ENCODE results near the gene TLL1.

Gene TLL1

DNA sequence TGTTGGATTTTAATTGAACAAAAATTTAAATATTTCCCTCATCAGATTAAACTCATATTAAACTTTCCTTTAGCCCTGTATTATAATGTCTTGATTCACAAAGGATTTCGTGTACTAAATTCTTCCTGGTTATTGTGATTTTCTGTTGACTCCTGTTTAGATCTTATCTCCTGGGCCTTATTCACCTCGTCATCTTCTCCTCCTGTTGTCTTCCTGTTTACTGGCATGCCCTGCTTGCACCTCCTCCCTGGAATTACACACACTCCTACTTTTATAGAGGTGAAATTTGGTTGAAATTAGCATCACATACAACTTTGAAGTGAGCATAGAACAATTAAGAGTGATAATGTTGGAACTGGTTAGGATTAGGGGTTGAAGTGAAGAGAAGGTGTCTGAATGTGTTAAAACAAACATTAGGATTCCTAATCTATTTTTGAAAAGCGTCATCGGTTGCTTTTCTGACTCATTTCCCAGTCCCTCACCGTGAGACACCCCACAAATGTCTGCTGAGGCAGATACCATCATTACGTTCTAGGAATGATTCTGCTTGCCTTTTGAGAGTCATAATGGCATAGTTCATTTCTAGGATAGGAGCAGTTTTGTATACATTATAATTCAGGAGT is 32.5 kb downstream of the TLL1 start:
- no peak for DNase-seq

DNA sequence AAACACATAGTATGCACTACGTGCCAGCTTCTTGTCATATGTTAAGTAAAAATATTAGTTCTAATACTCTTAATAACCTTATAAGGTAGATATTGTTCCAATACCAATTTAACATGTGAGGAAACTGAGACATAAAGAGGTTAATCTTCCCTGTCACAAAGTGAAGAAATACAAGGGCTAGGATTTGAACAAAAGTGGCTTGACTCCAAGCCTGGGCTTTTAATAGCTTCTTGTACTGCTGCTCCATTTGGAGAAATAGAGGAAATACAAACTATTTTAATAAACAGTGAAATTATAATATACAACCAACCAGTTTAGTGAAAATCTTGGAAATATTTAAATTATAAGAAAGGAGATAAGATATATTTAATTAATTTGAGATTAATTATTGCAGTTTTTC is 33.2 kb downstream of the TLL1 start:
- DNase-seq, result no peak

DNA sequence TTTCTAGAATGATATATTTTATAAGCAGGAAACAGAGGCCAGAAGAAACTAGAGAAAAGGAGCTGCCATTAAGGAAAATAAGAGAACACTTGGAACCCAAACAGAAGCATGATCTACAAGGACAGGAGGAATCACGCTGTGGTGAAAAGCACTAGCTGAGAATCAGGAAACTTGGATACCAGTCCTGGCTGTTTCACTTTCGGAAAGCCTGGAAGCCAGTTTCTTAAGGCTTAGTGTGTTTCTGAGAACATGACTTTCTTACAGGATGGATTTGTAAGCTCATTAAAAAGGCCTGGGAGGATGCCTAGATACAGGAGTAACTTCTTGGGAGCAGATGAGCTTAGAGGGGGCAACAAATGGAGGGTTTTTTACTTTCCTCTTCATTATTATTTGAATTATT is 36.9 kb downstream of the TLL1 start:
- DNase-seq, result no peak

DNA sequence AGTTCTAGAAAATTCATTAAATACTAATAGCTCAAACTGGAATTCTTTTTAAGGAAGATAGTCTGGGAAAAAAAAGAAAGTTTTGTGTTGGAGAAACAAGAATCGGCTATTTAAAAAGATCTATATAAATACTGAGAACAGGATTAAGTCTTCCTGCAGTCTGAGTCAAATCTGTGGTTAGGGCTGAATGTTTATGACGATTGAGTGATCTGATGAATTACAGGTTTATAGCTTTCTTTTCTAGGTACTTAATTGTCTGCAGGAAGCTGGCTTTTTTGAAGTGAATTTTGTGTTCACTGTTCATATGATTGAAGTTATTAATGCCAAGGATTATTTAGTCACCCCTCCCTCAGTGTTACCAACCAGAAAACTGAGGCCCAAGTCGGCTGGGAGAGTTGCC is 42.2 kb downstream of the TLL1 start:
- no peak for DNase-seq

DNA sequence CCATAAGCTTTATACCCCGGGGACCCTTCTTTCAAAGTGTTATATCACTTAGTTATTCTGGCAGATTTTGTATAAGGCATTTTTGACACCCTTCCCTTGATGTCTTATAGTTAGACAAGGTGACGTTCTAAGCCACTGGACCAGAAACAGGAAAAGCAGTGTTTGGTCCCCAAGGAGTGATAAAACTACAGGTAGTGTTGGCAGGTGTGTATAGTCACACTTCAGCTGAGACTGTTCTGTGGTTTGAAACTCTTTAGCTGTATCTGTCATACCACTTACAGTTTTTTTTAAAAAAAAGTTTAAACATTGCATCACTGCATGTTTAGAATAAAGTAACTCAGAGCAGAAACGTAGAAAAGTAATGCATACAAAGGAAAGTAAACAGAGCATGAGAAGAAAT is 48.5 kb downstream of the TLL1 start:
- DNase-seq, result no peak

DNA sequence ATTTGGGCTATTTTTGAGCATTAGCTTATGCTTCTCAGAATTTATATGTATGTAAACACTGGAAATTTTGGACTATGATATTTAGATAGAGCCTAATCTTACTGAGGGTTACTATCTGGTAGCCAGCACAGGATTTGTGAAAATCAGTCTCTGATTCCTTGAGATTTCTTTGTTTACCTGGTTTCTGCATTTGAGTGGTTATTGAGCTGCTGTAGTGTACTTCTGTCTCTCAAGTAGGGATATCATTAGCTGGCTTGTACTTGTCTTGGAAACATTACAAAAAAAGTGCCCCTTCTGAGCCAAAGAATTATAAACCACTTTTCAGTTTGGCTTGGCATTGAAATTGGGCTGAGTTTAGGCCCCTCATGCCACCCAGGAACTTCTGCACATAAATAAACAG is 49.7 kb downstream of the TLL1 start:
- no peak for DNase-seq

DNA sequence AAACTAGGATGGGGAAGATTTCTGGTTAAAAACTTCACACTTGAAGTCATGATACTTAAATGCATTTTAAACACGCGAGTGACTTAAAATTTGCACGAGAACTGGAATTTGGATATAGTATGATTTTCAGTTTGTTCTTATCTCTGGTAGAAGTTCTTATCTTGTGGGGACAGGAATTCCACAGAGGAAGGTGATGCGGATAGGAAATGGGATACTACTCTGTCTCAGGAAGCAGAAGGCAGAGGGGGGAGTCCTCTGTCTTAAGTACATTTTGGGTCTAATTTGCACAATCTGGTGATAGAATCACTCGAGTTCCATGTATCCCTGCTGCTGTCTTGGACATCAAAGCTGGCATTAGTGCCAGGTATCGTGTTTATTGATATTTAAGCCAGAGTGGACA is 53.3 kb downstream of the TLL1 start:
- DNase-seq, result no peak

DNA sequence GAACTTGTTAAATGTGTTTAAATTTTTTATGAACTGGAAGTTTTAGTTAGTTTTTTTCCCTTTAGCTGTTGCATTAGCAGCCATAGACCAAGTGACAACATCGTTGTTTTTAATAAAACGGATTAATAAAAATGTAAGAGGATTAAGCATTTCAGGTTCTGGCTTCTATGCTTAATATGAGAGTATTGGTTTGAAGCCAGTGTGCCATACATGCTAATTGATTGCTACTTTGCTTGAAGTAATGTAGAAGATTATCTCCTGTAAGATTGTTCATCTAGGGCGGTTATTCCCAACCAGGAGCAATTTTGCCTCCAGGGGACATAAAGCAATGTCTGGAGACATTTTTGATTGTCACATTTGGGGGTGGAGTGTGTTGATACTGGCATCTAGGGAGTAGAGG is 54.3 kb downstream of the TLL1 start:
- DNase-seq, result no peak

DNA sequence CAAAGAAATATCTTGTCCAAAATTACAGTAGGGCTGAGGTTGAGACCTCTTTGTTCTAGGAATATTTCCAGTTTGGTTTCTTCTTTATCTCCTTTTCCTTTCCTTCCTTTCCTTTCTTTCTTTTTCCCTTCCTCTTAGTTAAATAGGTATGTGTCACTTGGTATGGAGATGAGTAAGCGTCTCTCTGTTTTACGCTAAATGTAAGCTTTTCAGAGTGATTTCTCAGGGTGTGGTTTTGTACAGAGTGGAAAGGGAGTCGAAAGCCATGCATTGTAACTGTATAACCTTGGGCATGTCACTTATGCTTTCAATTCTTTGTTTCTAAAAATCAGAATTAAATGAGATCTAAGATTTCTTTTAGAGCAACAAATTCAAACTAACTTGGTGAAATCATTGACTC is 54.8 kb downstream of the TLL1 start:
- DNase-seq, result no peak

DNA sequence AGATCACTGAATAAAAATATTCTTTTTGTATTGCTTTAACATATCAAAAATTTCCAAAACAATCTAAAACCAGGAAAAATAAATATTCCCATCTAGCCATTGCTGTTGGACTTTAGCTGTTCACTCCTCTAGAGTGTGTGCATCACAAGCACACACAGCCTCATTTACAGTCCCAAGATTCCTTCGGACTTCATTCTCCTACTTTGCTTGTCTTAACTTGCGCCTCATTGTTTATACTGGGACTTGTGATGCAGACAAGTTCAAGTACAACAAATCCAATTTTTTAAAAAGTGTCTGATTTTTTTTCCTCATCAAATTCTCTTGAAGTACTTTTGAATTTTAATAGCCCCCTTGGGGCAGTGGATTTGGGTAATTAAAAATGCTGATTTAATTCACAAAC is 55.6 kb downstream of the TLL1 start:
- no peak for DNase-seq

DNA sequence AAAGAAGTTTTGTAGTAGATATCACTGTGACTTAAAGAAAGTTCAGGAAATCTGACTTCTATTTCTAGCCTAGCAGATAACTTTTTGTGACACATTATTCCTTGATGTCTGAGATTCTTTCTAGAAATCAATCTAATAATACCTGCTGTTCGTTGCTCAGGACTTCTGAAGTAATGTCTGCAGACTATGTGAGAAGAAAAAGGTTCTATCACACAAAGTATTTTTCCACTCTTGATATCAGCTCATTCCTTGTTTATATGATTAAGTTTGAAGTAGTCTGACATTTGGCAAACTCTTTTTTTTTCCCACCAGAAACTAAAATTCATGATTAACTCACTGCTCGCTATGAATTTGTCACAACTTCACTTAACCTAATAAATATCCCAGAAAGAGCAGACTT is 56.6 kb downstream of the TLL1 start:
- no peak for DNase-seq

DNA sequence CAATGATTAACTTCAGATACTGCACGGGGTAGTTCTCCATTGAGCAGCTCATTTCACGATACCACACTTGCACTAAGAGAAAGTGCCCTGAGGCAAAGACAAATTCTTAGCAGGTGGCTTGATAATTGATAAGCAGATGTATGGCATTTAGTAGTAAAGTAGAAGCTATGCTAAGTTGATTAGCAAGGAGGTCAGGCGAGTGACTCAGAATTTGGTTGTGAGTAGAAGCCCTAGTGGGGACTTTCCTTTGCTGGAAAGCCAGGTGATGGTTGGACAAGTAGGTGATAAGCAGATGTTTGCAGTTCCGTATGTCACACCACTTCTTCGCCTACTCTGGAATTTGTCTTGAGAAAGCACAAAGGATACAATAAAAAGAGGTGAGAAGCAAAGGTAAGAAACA is 58.7 kb downstream of the TLL1 start:
- no peak for DNase-seq

DNA sequence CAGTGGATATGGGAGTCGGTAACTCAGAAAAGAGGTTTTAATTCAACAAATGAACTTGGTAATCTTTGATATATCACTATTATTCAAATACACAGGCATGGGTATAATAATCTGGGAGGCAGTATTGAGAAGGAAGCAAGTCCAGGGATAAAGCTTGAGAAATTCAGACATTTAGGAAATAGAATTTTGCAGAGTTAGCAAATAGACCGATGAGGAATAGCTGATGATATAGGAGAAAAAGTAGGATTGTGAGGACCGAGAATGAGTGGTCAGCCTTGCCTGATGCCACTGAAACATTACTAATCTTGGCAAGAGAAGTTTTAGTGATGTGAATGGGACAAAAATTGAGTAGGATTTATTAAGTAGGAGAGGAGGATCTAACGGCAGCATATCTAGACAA is 71.9 kb downstream of the TLL1 start:
- DNase-seq, result no peak

DNA sequence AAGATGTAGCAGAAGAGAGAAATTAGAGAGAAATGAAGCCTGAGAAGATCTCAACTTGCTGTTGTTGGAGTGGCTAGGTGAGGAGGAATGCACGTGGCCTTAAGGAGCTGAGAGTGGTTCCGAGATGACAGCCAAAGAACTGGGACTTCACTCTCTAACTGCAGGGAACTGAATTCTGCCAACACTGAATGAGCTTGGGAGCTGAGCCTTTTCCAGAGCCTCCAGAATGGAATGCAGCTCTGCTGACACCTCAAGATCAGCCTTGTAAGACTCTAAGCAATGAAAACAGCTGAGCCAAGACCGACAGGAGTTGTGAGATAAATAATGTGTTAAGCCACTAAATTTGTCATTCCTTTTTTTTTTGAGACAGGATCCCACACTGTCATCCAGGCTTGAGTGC is 73.0 kb downstream of the TLL1 start:
- no peak for DNase-seq

DNA sequence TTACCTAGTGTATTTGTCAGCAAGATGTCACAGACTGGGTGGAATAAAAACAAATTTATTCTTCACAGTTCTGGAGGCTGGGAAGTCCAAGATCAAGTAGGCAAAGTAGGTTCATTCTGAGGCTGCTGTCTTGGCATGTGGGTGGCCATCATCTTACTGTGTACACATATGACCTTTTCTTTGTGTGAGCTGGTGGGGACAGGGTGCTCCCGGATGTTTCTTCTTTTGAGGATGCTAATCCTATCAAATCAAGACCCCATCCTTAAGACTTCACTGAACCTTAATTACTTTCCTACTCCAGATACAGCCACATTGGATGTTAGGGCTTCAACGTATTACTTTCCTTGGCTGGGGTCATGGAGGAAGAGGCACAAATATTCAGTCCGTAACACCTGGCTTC is 74.0 kb downstream of the TLL1 start:
- DNase-seq, result no peak

DNA sequence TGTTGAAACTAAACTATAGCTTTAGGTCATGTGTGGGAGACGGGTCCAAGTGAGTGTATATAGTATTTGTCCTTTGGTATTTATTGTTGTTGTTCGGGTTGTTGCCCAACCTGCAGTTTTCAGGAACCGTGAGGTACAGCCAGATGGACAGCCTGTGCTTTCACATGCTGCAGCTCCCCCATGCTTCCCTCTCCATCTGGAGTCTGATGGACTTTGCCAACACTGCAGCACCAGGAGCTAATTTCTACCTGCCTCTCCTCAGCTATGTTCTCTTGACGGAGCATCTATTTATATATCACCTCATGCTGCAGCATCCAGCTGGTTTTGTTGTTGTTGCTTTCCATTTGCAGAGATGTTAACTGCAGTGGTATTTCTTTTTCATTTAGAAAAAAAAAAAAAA is 80.1 kb downstream of the TLL1 start:
- DNase-seq, result no peak

DNA sequence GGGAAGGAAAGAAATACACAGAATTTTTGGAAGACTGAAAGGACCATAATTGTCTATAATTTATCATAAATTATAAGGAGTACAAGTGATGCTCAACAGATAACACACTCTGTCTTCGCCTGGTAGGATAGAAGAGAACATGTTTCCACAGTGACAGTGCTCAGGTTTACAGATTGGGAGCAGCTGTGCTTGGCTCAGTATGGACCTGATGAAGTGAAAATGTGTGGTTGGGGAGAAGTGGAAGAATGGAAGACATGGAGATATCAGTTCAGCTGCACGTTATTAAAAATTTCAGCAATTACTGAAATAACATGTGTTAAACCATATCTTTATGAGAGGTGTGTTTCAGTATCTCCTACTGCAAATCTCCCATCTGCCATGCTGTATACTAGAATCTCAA is 90.6 kb downstream of the TLL1 start:
- no peak for DNase-seq

DNA sequence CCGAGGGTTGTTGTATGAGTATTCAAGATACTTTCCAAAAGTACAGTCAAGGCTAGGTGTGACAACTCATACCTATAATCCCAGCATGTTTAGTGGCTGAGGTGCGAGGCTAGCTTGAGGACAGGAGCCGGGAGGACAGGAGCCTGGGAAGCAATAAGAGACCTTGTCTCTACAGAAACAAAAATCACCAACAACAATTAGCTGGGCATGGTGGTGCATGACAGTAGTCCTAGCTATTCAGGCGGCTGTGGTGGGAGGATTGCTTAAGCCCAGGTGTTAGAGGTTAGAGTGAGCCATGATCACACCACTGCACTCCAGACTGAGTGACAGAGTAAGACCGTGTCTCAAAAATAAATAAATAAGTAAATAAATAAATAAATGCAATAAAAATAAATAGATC is 91.6 kb downstream of the TLL1 start:
- no peak for DNase-seq

DNA sequence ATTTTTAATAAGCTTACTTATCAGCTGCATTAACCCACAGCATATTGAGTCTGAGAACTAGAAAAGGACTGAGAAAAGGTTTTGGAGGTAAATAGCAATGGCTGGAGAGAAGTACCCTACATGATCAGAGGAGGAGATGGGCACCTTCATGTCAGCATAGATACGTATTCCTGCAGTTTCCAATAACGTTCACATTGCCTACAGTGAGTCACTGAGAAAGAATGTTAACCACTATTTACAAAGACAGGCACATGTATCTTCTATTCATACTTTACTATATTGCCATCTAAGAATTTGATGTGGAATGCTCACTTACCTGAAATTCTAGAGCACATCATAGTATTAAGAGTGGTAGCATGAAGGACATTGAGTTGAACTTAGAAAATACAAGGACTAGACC is 92.5 kb downstream of the TLL1 start:
- no peak for DNase-seq

DNA sequence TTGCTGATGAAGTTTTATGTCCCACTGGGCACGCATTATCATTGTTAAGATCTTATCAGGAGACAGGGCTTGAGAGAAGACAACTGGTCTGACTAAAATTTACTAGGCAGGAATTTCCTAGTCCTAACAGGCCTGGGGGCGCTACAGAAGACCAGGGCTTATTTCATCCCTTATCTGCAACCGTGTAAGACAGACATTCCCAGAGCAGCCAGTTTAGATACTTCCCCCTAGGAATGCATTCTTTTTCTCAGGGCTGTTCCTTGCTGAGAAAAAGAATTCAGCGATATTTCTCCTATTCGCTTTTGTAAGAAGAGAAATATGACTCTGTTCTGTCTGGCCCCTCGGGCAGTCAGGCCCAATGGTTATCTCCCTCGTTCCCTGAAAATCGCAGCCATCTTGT is 93.8 kb downstream of the TLL1 start:
- no peak for DNase-seq

DNA sequence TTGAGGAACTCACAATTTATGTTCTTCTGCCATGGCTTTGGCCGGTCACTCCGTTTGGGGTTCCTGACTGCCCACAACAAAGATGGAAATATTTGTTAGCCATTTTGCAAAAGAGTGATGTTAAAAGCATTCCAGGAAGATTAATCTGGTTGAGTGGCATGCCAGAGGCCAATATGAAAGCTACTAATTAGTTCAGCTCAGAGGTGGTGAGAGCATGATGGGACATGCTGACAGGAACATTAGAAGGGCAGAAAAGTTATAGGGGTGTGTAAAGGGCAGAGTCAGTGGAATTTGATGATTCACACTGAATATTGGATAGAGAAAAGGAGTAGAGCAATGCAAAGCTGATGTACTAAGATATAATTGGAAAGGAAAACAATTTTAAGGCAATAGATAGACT is 94.4 kb downstream of the TLL1 start:
- DNase-seq, result no peak

DNA sequence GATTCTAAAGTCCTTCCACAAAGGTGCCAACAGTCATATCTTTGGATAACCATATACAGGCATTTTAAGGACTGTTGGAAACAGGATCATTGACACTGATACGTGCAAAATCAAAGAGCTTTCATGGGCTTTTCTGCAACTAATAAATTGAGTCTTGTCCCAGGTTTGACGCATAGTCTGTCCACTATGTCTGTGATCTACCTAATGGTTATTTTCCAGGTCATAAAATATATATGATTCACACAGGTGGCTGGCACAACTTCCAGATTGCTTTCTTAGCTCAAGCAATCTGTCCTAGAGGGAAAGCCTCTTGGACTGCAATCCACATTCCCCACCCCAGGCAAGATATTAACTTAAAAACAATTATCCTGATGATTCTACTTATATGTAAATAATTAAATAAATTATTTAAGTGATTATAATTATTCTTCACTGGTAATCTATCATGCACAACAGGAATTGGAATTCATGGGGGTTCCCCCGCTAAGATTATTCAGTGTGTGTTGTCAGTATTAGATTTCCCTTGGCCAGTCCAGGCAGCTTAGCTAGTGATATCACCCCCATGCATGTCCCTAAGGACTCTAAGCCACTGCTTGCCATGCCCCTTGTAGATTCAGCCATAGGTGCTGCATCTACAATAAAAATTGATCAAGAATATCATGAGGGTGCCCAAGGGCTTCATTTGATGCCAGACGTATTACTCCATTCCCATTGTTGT is 97.8 kb downstream of the TLL1 start:
- DNase-seq, result no peak

DNA sequence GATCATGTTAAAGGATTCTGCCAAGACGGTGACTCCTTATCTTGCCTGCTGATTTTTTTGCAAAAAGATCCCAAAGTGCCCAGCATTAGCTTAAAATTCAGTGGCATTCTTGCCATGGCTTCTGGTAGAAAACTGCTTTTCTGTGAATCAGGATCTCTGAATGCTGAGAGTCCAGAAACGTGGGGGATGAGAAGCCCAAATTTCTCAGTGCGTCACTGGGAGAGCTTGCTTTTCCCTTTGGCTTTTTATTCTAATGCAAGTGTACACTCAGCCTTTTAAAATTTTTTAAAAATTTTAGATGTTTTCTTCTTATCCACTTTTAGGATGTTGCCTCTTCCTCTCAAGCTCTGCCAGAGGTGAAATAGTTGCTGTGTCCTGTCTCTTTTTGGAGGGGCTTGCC is 98.4 kb downstream of the TLL1 start:
- no peak for DNase-seq

DNA sequence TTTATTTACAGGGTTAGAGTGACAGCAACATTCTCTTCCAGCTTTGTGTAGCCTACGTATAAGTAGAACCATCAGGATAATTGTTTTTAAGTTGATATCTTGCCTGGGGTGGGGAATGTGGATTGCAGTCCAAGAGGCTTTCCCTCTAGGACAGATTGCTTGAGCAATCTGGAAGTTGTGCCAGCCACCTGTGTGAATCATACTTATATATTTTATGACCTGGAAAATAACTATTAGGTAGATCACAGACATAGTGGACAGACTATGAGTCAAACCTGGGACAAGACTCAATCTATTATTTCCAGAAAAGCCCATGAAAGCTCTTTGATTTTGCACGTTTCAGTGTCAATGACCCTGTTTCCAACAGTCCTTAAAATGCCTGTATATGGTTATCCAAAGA is 98.9 kb downstream of the TLL1 start:
- DNase-seq, result no peak

DNA sequence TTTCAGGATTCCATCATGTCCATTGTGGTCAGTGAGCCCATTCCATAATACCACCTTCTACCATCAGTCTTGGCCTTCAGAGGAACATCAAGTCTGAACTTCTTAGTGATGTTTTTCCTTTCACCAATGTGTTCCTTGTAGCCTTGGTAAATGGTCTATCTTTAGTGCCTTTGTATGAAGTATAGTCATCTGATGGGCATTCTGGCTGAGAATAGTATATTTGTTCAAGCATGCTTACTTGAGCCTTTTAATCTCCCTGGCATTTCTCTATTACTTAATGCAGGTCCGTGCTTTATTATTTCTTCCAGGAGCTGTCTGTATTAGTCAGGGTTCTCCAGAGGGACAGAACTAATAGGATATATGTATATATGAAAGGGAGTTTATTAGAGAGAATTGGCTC is 99.7 kb downstream of the TLL1 start:
- DNase-seq, result no peak

All from central memory CD4-positive, alpha-beta T cell (primary cell).